Adrenal gland (tissue), 5 donors: ENCODE results near the gene VPS37D.

ENCODE experiments used
- POLR2A ChIP-seq, 2 donors: fragments of 450-650 bp; IDR thresholded peaks; one replicate each; pipeline ENCODE4 v1.6.1; 2017; ENCODE audit warnings: antibody characterized with exemption in 2 of 2, mild to moderate bottlenecking in 2 of 2, moderate library complexity in 1 of 2
- TF ChIP-seq, protein P1 (sequence below), 6 experiments: fragments of 450-650 bp in 4 of 6; fragments of 200-600 bp in 2 of 6; sonication (generic) in 1 of 6; IDR thresholded peaks; 1 replicate in 5 of 6; 2 replicates in 1 of 6; pipeline versions ENCODE4 v1.5.1 to v1.8.0; 2016 to 2021; ENCODE audit warnings: antibody characterized with exemption in 6 of 6, mild to moderate bottlenecking in 2 of 6, moderate library complexity in 1 of 6
- donor health status: DM: no; HTN: no; CAD: no.

DNA sequence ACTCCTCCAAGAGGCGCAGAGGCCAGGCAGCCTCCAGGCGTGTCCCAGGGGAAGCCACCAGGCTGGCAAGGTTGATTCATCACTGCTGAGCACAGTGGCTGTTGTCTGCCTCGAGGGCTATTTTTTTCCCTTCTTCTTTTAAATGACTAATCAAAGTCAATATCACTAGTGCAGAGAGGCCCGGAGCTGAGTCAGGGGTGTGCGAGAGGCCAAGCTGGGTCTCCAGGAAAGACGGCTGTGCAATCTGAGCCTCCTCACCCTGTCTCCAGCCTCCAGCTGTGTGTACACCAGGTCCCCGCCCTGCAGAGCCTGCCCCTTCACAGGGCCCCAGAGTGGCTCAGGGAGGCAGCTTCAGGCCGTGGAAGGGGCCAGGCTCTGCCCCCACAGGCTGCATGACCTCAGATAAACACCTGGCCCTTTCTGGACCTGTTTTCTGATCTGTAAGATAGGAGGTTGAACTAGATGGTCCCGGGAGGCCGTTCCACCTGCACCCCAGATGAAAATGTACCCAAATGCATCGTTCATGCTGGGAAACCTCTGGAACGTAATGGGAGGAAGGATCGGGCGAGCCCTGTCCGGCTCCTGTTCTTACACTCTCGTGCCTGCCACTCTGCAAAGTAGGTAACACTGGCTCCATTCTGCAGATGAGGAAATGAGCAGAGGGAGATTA is 48.2 kb downstream of the VPS37D start:
- TF ChIP-seq, protein P1, sequence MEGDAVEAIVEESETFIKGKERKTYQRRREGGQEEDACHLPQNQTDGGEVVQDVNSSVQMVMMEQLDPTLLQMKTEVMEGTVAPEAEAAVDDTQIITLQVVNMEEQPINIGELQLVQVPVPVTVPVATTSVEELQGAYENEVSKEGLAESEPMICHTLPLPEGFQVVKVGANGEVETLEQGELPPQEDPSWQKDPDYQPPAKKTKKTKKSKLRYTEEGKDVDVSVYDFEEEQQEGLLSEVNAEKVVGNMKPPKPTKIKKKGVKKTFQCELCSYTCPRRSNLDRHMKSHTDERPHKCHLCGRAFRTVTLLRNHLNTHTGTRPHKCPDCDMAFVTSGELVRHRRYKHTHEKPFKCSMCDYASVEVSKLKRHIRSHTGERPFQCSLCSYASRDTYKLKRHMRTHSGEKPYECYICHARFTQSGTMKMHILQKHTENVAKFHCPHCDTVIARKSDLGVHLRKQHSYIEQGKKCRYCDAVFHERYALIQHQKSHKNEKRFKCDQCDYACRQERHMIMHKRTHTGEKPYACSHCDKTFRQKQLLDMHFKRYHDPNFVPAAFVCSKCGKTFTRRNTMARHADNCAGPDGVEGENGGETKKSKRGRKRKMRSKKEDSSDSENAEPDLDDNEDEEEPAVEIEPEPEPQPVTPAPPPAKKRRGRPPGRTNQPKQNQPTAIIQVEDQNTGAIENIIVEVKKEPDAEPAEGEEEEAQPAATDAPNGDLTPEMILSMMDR (IDR thresholded peaks at IDR 0.05), result no peak
- TF ChIP-seq POLR2A (IDR thresholded peaks at IDR 0.05), result no peak
